OCI-LY1 (cell line): ENCODE results near the gene KCNJ12.

Source experiments
- CTCF ChIP-seq: fragments of 200-600 bp; sonication (generic), shearing (Covaris generic); IDR thresholded peaks from 2 replicates; pipeline ENCODE4 v1.5.1; 2017; ENCODE audit warnings: mild to moderate bottlenecking, antibody characterized with exemption, low read length, moderate library complexity, mixed read lengths
- EZH2 ChIP-seq: fragments of 200-600 bp; sonication (generic), shearing (Covaris generic); IDR thresholded peaks from 2 replicates; pipeline ENCODE4 v1.8.0; 2017; ENCODE audit warnings: borderline replicate concordance, mixed run types, mild to moderate bottlenecking, antibody characterized with exemption, low read length, moderate library complexity, mixed read lengths

DNA sequence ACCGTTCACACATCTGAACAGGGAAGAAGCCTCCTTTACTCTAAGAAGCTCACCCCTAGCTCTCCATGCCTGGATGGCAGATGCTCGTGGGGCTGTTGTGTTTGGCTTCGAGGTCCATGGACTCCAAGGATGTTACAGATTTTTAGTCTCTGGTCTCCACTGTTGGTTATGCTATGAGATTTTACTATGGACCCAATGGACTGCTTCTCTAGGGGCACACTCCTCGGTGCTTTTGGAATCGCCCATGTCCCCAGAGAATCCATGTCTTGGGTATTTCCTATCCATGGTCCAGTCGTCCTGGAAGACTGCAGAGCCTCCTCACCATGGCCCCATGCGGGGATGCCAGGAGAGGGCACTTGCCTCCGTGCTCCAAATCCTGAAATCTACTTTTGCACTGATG is 83.4 kb downstream of the KCNJ12 start:
- TF ChIP-seq CTCF (no peak), EZH2 (no peak)
